GM19467 (cell line): ENCODE data around the gene ZFY.
"Not testable (repeated sequence)": the region's sequence is repeated elsewhere in the genome, so short reads cannot be mapped to it uniquely, and the experiment has no call there.

ENCODE experiments used
- ATAC-seq: cut with Tn5 transposase; IDR thresholded peaks from one replicate; pipeline ENCODE4 v1.9.1; 2021; ENCODE audit warnings: mild to moderate bottlenecking, moderate library complexity; ENCODE audit not compliant: unreplicated experiment

Gene ZFY

DNA sequence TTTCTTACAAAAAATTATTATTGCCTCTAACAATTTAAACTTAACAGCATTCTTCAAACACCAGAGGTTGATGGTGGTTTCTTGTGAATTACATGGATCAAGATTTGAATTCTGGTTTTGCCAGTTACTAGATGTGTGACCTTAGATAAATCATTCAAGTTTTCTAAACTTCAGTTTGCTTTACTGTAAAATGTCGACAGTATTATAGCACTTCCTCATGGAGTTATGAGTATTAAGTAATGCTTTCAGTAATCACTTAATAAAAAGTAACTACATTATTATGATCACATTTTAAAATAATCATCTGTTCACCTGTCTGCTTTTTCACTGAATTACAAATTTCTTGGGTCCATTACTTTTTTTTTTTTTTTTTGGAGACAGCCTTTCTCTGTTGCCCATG lies 37.5 kb downstream of the ZFY start:
- no peak for ATAC-seq

- no peak for ATAC-seq
Measured at GRCh38 chrY:2973110-2973751, 38.0 kb downstream of the ZFY start.

GRCh38 chrY:2979283-2979682 lies 44.1 kb downstream of the ZFY start:
- no peak for ATAC-seq

DNA sequence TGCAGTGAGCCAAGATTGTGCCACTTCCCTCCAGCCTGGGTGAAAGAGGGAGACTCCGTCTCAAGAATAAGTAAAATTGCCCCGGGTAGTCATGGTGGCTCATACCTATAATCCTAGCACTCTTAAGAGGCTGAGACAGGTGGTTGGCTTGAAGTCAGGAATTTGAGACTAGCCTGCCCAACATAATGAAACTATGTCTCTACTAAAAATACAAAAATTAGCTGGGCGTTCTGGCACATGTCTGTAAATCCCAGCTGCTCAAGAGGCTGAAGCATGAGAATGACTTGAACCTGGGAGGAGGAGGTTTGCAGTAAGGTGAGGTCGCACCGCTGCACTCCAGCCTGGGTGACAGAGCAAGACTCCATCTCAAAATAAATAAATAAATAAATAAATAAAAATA lies 49.3 kb downstream of the ZFY start:
- ATAC-seq, result no peak

GRCh38 chrY:2987178-2987577 lies 52.0 kb downstream of the ZFY start:
- not testable (repeated sequence) for ATAC-seq

DNA sequence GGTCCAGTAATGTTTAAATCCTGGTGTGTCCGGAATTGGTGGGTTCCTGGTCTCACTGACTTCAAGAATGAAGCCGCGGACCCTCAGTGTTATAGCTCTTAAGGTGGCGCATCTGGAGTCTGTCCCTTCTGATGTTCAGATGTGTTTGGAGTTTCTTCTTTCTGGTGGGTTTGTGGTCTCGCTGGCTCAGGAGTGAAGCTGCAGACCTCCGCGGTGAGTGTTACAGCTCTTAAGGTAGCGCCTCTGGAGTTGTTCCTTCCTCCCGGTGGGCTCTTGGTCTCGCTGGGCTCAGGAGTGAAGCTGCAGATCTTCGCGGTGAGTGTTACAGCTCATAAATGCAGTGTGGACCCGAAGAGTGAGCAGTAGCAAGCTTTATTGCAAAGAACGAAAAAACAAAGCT lies 62.2 kb downstream of the ZFY start:
- not testable (repeated sequence) for ATAC-seq

GRCh38 chrY:3002190-3002589 lies 67.0 kb downstream of the ZFY start:
- ATAC-seq, result no peak

- no peak for ATAC-seq
Measured at GRCh38 chrY:3002680-3003515, 67.7 kb downstream of the ZFY start.

GRCh38 chrY:3003516-3003830 lies 68.3 kb downstream of the ZFY start:
- ATAC-seq, result no peak

DNA sequence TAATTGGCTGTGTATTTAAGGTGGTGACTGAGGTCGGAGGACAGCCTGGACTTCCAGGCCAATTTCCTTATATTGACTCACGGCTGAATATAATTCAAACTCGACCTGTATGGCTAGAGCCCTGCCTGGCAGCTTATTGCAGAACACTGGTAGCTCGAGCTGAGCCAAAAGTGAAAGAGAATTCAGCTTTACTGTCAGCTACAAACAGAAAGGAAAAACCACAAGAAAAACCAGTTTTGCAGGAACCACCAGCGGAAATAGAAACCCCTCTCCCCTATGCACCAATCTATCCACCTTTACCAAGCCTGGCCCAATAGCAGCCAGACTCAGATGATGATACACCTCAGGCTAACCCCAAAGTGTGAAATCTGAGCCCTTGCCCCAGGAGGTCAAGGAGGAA lies 68.7 kb downstream of the ZFY start:
- ATAC-seq, result no peak

DNA sequence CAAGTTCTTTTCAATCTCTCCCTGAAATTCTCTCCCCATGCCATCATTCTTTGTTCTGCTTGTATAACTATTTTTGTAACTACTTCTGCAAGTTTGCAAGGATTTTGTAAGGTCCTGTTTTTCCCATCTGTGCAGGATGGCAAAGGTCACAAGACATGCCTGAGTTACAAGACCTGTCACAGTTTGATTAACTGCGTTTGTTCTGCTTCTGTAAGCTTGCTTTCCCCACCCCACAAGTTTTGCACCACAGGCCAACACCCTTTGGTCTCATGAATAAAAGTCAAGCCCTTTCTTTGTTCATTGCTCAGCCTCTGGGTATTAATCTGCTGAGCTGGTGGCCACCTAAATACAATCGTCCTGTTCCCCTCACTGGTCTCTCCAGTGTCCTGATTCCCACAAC lies 70.8 kb downstream of the ZFY start:
- ATAC-seq, result not testable (repeated sequence)

GRCh38 chrY:3007967-3008366 lies 72.8 kb downstream of the ZFY start:
- ATAC-seq, result no peak

DNA sequence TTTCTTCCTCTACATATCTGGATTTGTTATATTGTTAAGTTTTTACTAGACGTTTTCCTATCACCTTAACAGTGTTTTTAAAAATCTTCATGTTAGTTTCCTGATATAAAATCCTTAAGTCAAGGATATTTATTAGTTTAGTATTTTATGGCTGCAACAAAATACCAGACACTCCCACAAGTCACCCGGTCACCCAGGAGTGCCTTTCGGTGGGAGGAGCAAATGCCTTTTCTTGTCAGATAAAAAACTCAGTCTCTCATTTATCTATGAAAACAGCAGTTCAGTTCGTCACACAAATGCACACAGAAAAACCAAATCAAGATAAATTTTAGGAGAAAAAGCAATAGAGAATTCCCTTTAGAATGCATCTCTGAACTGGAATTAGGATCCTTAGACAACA lies 77.0 kb downstream of the ZFY start:
- no peak for ATAC-seq

- no peak for ATAC-seq
Measured at GRCh38 chrY:3016594-3016993, 81.4 kb downstream of the ZFY start.

GRCh38 chrY:3018546-3018945 lies 83.4 kb downstream of the ZFY start:
- ATAC-seq, result no peak

DNA sequence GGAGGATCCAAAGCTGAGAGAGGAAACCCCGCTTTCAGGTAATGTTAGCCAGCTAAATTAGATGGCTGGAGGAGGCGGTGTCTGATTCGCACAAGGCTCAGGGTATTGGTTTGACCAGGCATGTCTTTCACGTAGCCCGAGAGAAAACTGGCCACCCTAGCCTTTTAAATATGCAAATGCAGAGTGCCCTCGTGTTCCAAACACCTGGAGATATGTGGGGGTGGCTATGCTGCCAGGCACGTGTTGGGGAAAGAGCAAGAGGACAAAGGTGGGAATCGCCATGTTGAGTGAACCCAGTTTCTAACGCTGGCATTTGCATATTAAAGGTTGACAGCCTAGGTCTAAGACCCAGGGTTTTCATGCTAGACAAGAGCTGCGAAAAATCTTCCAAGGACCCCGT lies 84.4 kb downstream of the ZFY start:
- no peak for ATAC-seq

DNA sequence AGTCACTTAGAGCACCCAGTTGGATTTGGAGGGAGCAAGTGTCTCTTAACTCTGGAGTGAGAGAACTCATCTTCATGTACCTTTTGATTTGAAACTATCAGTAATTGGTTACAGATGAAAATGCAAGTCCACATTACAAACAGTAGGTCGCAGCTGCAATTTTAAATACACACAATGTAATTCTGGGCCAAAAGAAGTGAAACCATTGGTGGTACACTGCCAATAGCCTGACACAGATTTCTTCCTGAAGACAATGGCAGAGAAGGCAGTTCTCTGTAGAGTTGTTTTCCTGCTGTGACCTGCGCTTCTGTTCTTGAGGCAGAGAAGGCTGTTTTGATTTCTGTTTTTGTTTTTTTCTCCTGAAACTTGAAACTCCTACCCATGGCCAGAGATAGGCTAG lies 86.0 kb downstream of the ZFY start:
- ATAC-seq, result no peak

- no peak for ATAC-seq
Measured at GRCh38 chrY:3023606-3024005, 88.4 kb downstream of the ZFY start.

GRCh38 chrY:3025357-3025756 lies 90.2 kb downstream of the ZFY start:
- ATAC-seq, result no peak
